CD14-positive monocyte (primary cell): ENCODE data around the gene EFHC1. TPM values are rescaled to one million over a fixed set of nuclear protein-coding genes. Genes with fewer than 3 reads are reported as not detected.

Experiments
- DNase-seq, 3 donors: peaks; one replicate each; pipeline ENCODE4 v3.0.0-alpha.2; 2011 to 2022
- H2AFZ ChIP-seq: 2 replicates; pipeline ENCODE4 v1.6.0; 2012; ENCODE audit warnings: mild to moderate bottlenecking, low read depth, low read length, inconsistent platforms; ENCODE audit not compliant: insufficient read depth, poor library complexity, severe bottlenecking
- H3K27ac ChIP-seq, 2 donors: 1 replicate in 1 of 2; 2 replicates in 1 of 2; pipeline ENCODE4 v1.5.1; 2012 to 2013; ENCODE audit warnings: low read length in 2 of 2, control low read depth in 1 of 2, inconsistent platforms in 1 of 2, low read depth in 1 of 2, mild to moderate bottlenecking in 1 of 2
- H3K27me3 ChIP-seq, 2 donors: one replicate each; pipeline versions ENCODE4 v1.6.0 to v1.6.1; 2011 to 2013; ENCODE audit warnings: low read length in 2 of 2; ENCODE audit not compliant: control insufficient read depth in 2 of 2, insufficient read depth in 2 of 2
- H3K36me3 ChIP-seq, 2 donors: replicated peaks in 1 of 2; 1 replicate in 1 of 2; 2 replicates in 1 of 2; pipeline versions ENCODE4 v1.5.1 to v1.6.1; 2012 to 2013; ENCODE audit warnings: low read length in 2 of 2, control low read depth in 1 of 2, inconsistent platforms in 1 of 2, mild to moderate bottlenecking in 1 of 2; ENCODE audit not compliant: insufficient read depth in 2 of 2, control insufficient read depth in 1 of 2
- H3K4me1 ChIP-seq, 2 donors: 1 replicate in 1 of 2; 2 replicates in 1 of 2; pipeline versions ENCODE4 v1.5.1 to v1.6.1; 2012 to 2013; ENCODE audit warnings: low read length in 2 of 2, control low read depth in 1 of 2, inconsistent platforms in 1 of 2, mild to moderate bottlenecking in 1 of 2, moderate library complexity in 1 of 2; ENCODE audit not compliant: insufficient read depth in 2 of 2, control insufficient read depth in 1 of 2
- H3K4me2 ChIP-seq: replicated peaks from 2 replicates; pipeline ENCODE3; 2012; ENCODE audit warnings: low read length, moderate library complexity, mild to moderate bottlenecking; ENCODE audit not compliant: poor library complexity, severe bottlenecking; ENCODE audit errors: extremely low read depth
- H3K4me3 ChIP-seq, 3 experiments: fragments of 200-600 bp in 1 of 3; sonication (generic) in 1 of 3; replicated peaks in 1 of 3; 1 replicate in 2 of 3; 2 replicates in 1 of 3; pipeline ENCODE4 v1.5.1; 2011 to 2013; ENCODE audit warnings: low read length in 3 of 3, mild to moderate bottlenecking in 3 of 3, control low read depth in 2 of 3, low read depth in 2 of 3, inconsistent platforms in 1 of 3, moderate library complexity in 1 of 3
- H3K79me2 ChIP-seq: 2 replicates; pipeline ENCODE4 v1.6.0; 2012; ENCODE audit warnings: mild to moderate bottlenecking, control low read depth, inconsistent platforms, low read length, moderate library complexity; ENCODE audit not compliant: insufficient read depth
- H3K9ac ChIP-seq: 2 replicates; pipeline ENCODE4 v1.6.0; 2017; ENCODE audit warnings: low read length, mild to moderate bottlenecking; ENCODE audit not compliant: insufficient read depth, poor library complexity, severe bottlenecking
- H3K9me3 ChIP-seq, 2 donors: replicated peaks in 1 of 2; 1 replicate in 1 of 2; 2 replicates in 1 of 2; pipeline versions ENCODE4 v1.5.1 to v1.6.1; 2012 to 2013; ENCODE audit warnings: low read length in 2 of 2, control low read depth in 1 of 2; ENCODE audit not compliant: control insufficient read depth in 1 of 2, insufficient read depth in 1 of 2
- H4K20me1 ChIP-seq: 2 replicates; pipeline ENCODE4 v1.6.0; 2012; ENCODE audit warnings: mild to moderate bottlenecking, low read length, control low read depth, moderate library complexity; ENCODE audit not compliant: insufficient read depth
- H3K27ac Mint-ChIP-seq, 7 donors: one replicate each; pipeline ENCODE4 v1.8.0; 2020; ENCODE audit warnings: mild to moderate bottlenecking in 7 of 7, mixed read lengths in 7 of 7, moderate library complexity in 6 of 7, inconsistent platforms in 2 of 7
- H3K27me3 Mint-ChIP-seq, 3 donors: one replicate each; pipeline ENCODE4 v1.8.0; 2021 to 2022; ENCODE audit warnings: low read depth in 3 of 3, mild to moderate bottlenecking in 3 of 3, mixed read lengths in 3 of 3, moderate library complexity in 3 of 3, inconsistent platforms in 1 of 3
- H3K36me3 Mint-ChIP-seq, 2 donors: one replicate each; pipeline ENCODE4 v1.8.0; 2020; ENCODE audit warnings: mixed read lengths in 2 of 2, inconsistent platforms in 1 of 2, mild to moderate bottlenecking in 1 of 2
- H3K4me1 Mint-ChIP-seq: one replicate; pipeline ENCODE4 v1.8.0; 2020; ENCODE audit warnings: mild to moderate bottlenecking, mixed read lengths
- H3K4me3 Mint-ChIP-seq, 2 donors: one replicate each; pipeline ENCODE4 v1.8.0; 2020; ENCODE audit warnings: mild to moderate bottlenecking in 2 of 2, mixed read lengths in 2 of 2, moderate library complexity in 1 of 2
- H3K9me3 Mint-ChIP-seq, 7 donors: one replicate each; pipeline ENCODE4 v1.8.0; 2020 to 2022; ENCODE audit warnings: mixed read lengths in 7 of 7, mild to moderate bottlenecking in 6 of 7, moderate library complexity in 6 of 7, inconsistent platforms in 2 of 7
- WGBS: methylation state at CpG from one replicate; pipeline ENCODE4 v1.1.5; 2013; ENCODE audit warnings: missing lambda C conversion rate; ENCODE audit not compliant: insufficient coverage; 5-methylcytosine and 5-hydroxymethylcytosine counted together
- intact Hi-C, 2 donors: fragments of 100-400 bp; cut with micrococcal nuclease; formaldehyde crosslinking; loops; one replicate each; pipeline versions ENCODE4 v1.15.0 to v1.15.1; 2023
- polyA plus RNA-seq, 3 donors: library from polyadenylated mRNA; depleted of rRNA in 1 of 3; unstranded in 2 of 3; stranded (reverse) in 1 of 3; fragments of 300-500 nt in 2 of 3; fragments of >200 nt in 1 of 3; fragmentation: Illumina TruSeq in 2 of 3; gene quantifications; 1 replicate in 2 of 3; 2 replicates in 1 of 3; pipeline ENCODE4 v1.2.3, GENCODE V29; 2012 to 2021
- TF ChIP-seq, protein P1 (sequence below): fragments of 200-600 bp; IDR thresholded peaks from one replicate; pipeline ENCODE4 v1.8.0; 2022; ENCODE audit warnings: antibody characterized with exemption, mild to moderate bottlenecking

EFHC1 gene
- polyA plus RNA-seq, 3 donors = 0.30 to 13.5 (median 2.3) TPM

DNA sequence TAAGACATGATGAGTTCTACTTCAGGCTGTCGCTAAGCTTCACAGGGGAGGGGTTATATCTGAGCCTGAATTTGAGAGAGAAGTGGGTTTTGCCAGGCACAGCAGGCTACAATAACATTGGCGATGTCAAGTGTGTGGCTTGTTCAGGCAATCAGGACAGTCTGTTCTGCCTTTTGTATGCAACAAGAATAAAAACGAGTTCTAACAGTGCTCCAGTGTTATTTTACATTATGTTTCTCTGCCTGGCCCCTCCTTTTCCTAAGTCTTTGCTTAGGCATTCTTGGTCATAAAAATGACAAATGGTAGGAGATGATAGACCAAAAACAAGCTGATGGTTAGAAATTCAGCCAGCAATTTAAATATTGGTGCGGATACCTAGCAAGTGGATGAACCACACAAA lies 31.4 kb upstream of the EFHC1 start:
- H3K36me3 ChIP-seq = no peaks in the 10 kb centered on the region
- peaks cover 4% of the 10 kb centered on the region for H4K20me1 ChIP-seq
- H3K4me1 ChIP-seq = peaks cover 12 to 21% of the 10 kb centered on the region in 2 donors
- WGBS = 87% methylated on average over 3 of the region's 4 CpGs
- Mint-ChIP-seq H3K27ac (no peak overlapping the region), H3K4me1 (peaks cover 28% of the 10 kb centered on the region), H3K36me3 (peaks cover 0 to 15% of the 10 kb centered on the region in 2 donors), H3K9me3 (peaks cover 0 to 5% (median 0%) of the 10 kb centered on the region in 7 donors), H3K27me3 (peaks cover 0 to 9% (median 2%) of the 10 kb centered on the region in 3 donors), H3K4me3 (no peak overlapping the region)
- H3K27ac ChIP-seq = no peak overlapping the region
- no peak overlapping the region for H3K4me3 ChIP-seq
- DNase-seq = no peak
- H3K9me3 ChIP-seq = peaks cover 0 to 3% of the 10 kb centered on the region in 2 donors
- no peak overlapping the region for H2AFZ ChIP-seq
- peaks cover 0 to 3% of the 10 kb centered on the region in 2 donors for H3K27me3 ChIP-seq
- TF ChIP-seq, protein P1, sequence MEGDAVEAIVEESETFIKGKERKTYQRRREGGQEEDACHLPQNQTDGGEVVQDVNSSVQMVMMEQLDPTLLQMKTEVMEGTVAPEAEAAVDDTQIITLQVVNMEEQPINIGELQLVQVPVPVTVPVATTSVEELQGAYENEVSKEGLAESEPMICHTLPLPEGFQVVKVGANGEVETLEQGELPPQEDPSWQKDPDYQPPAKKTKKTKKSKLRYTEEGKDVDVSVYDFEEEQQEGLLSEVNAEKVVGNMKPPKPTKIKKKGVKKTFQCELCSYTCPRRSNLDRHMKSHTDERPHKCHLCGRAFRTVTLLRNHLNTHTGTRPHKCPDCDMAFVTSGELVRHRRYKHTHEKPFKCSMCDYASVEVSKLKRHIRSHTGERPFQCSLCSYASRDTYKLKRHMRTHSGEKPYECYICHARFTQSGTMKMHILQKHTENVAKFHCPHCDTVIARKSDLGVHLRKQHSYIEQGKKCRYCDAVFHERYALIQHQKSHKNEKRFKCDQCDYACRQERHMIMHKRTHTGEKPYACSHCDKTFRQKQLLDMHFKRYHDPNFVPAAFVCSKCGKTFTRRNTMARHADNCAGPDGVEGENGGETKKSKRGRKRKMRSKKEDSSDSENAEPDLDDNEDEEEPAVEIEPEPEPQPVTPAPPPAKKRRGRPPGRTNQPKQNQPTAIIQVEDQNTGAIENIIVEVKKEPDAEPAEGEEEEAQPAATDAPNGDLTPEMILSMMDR = no peak
- no peaks in the 10 kb centered on the region for H3K79me2 ChIP-seq
- no peak overlapping the region for H3K9ac ChIP-seq
- H3K4me2 ChIP-seq = no peak overlapping the region
- intact Hi-C loops = no loop called here

DNA sequence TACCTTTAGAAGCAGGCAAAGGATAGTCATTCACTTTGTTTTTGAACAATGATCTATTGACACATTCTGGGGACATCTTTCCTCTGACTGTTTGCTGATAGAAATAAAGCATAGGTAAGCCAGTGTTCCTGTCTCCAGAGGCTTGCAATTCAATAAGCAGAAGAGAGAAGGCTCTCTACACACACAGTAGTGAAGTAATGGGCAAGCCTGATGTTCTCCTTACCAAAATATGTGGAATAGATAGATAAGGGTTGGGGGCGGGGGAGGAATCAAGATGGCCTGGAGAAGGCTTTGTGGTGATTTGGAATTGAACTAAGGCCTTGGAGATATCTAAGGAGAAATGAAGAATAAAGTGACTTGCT lies 30.9 kb upstream of the EFHC1 start:
- peaks cover 12 to 21% of the 10 kb centered on the region in 2 donors for H3K4me1 ChIP-seq
- H3K4me1 Mint-ChIP-seq = peaks cover 28% of the 10 kb centered on the region

More for the DNA sequence above, 30.9 kb upstream of the EFHC1 start:
- H3K4me3 ChIP-seq = no peak overlapping the region
- TF ChIP-seq, protein P1 = no peak
- H3K27me3 ChIP-seq = peaks cover 0 to 3% of the 10 kb centered on the region in 2 donors
- intact Hi-C loops = no loop called here
- H3K9ac ChIP-seq = no peak overlapping the region
- peaks cover 0 to 15% of the 10 kb centered on the region in 2 donors for H3K36me3 Mint-ChIP-seq
- no peak overlapping the region for H3K4me2 ChIP-seq
- no peak overlapping the region for H3K4me3 Mint-ChIP-seq
- H3K27me3 Mint-ChIP-seq = peaks cover 0 to 9% (median 2%) of the 10 kb centered on the region in 3 donors
- H4K20me1 ChIP-seq = peaks cover 4% of the 10 kb centered on the region
- H2AFZ ChIP-seq = no peak overlapping the region
- peaks cover 0 to 5% (median 0%) of the 10 kb centered on the region in 7 donors for H3K9me3 Mint-ChIP-seq
- H3K9me3 ChIP-seq = peaks cover 0 to 3% of the 10 kb centered on the region in 2 donors
- no peak overlapping the region for H3K27ac ChIP-seq
- DNase-seq = no peak
- WGBS = no CpG with 5 or more reads among the region's 1 CpG
- H3K36me3 ChIP-seq = no peaks in the 10 kb centered on the region
- no peak overlapping the region for H3K27ac Mint-ChIP-seq
- no peaks in the 10 kb centered on the region for H3K79me2 ChIP-seq
